GF-D8 (cell line): ENCODE data around the gene ZNF652.
"Not testable (repeated sequence)": the region's sequence is repeated elsewhere in the genome, so short reads cannot be mapped to it uniquely, and the experiment has no call there.

Experiments used
- DNase-seq: peaks from one replicate; lab custom pipeline; 2025; lab: John Stamatoyannopoulos, UW

ZNF652 gene

GRCh38 chr17:49261540-49261939 lies 100.5 kb downstream of the ZNF652 start:
- DNase-seq = not testable (repeated sequence)

DNA sequence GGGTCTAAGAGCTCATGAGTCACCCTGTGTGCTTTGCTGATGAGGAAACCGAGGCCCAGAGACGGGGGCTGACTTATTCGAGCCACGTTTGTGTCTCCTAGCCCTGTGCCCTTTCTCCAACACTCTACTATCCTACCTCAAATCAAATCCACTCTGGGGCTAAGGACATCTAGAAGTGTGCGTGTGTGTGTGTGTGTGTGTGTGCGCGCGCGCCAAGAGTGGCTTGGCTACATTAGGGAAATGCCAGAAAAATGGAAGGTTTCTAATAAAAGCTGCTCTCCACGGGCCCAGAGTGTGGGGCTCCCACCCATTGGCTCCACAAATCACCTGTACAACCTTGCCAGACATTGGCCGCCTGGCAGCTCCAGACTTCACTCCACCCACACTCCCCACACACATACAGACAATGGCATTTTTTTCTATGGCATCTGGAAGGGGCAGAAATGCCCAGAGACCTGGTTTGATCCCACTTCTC lies 101.2 kb downstream of the ZNF652 start:
- no peak for DNase-seq

- peak; percentile 18 for DNase-seq
These were observed 101.8 kb downstream of the ZNF652 start for GRCh38 chr17:49260011-49260816.

DNA sequence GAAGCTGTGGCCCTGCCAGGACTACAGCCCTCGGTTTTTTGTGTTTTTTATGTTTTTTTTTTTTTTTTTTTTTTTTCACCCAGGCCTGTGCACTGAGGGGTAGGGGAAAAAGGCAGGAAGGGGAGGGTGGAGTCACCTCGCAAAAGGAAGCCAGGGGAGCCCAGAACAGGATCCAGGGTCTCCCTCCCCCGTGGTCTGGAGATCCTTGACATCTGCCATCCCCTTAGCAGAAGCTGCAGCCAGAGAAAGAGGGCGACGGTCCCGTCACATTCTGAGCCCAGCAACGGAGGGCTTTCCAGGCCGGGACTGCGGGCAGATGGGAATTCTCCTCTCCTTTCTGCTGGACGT lies 102.4 kb downstream of the ZNF652 start:
- DNase-seq = no peak

DNA sequence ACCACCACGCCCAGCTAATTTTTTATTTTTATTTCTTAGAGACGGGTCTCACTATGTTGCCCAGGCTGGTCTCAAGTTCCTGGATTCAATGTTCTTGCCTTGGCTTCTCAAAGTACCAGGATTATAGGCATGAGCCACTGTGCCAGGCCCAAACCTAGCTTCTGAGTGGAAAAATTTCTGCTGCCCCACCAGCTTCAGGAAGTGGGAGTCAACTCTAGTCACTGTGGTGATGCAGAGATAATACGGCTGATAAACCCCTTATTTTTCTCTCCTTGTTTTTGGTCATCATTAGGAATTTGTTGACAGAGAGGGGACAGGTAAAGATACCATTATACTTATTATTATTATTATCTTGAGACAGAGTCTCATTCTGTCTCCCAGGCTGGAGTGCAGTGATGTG lies 103.7 kb downstream of the ZNF652 start:
- peak; percentile 26 for DNase-seq

DNA sequence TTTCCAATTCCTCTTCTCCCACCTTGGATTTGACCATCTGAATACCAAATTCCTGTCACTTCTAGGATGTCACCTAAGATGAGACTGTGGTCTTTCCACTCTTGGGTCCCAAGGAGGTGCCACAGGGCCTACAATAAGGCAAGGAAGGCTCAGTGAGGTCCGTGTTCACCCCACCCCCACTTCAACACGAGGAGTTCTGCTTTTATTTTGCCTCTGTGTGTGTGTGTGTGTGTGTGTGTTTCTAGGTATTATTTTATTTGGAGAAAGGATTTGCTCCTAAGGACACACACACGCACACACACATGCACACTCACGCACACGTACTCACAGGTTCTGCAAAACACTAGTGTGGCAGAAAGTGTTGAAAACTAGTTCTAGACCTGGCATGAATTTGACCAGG lies 106.9 kb downstream of the ZNF652 start:
- no peak for DNase-seq

GRCh38 chr17:49254066-49254465 lies 108.0 kb downstream of the ZNF652 start:
- no peak for DNase-seq

GRCh38 chr17:49252148-49252695 lies 109.8 kb downstream of the ZNF652 start:
- DNase-seq = peak; percentile 77

DNA sequence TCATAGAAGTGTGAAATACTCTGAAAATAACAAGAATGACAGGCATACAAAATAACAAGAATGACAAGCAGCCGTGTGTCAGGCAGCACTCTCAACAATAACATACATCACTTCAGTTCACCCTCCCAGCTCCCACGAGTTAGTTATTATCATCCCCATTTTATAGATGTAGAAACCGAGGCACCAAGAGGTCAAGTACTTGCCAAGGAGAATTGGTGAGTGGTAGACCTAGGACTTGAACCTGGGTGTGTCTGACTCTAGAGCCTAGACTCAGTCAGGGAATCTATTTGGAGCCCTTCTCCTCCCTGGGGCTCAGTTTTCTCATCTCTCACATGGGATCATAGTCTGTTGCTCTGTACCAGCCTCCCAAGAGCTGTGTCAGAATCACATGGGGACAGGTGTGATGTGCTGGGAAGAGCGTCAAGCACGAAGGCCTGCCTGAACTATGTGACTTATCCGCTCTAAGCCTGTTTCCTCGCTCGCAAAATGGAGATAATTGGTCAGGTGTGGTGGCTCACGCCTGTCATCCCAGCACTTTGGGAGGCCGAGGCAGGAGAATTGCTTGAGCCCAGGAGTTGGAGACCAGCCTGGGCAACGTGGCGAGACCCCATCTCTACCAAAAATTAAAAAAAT lies 112.0 kb downstream of the ZNF652 start:
- DNase-seq = no peak

- DNase-seq = no peak
These were observed 112.7 kb downstream of the ZNF652 start for GRCh38 chr17:49249292-49249794.

GRCh38 chr17:49247944-49248343 lies 114.1 kb downstream of the ZNF652 start:
- no peak for DNase-seq

DNA sequence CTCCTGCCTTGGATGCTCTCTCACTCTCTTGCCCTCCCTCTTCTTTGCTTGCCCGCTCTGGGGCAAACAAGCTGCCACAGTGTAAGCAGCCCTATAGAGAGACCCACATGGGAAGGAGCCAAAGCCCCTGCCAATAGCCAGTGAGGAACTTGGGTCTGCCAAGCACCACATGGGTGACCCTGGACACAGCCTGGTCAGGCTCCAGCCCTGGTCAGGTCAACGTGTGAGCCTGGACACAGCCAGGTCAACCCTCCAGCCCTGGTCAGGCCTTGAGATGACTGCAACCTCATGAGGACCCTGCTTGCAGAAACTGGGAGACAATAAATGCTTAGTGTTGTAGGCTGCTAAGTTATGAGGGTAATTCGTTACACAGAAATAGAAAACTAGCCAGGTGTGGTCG lies 117.2 kb downstream of the ZNF652 start:
- no peak for DNase-seq
